OCI-LY1 (cell line): ENCODE results near the gene SLC8A1.

ENCODE experiments used
- CTCF ChIP-seq: fragments of 200-600 bp; sonication (generic), shearing (Covaris generic); IDR thresholded peaks from 2 replicates; pipeline ENCODE4 v1.5.1; 2017; ENCODE audit warnings: mild to moderate bottlenecking, antibody characterized with exemption, low read length, moderate library complexity, mixed read lengths
- EZH2 ChIP-seq: fragments of 200-600 bp; sonication (generic), shearing (Covaris generic); IDR thresholded peaks from 2 replicates; pipeline ENCODE4 v1.8.0; 2017; ENCODE audit warnings: borderline replicate concordance, mixed run types, mild to moderate bottlenecking, antibody characterized with exemption, low read length, moderate library complexity, mixed read lengths

- TF ChIP-seq CTCF (no peak), EZH2 (no peak)
These were observed 11.1 kb downstream of the SLC8A1 start for GRCh38 chr2:40440835-40441234.
